ENCODE data around the gene ZDHHC8. TPM values are rescaled to one million over a fixed set of nuclear protein-coding genes. Genes with fewer than 3 reads are reported as not detected.
"Not testable (repeated sequence)": the region's sequence is repeated elsewhere in the genome, so short reads cannot be mapped to it uniquely, and the experiment has no call there.

The ZDHHC8 gene
- total and polyA plus RNA-seq, 10 of the 15 experiments (the other 5 are each of a cell fraction or from before 2014, with no cell fraction given): 0.03 to 46.3 (median 5.3) TPM

DNA sequence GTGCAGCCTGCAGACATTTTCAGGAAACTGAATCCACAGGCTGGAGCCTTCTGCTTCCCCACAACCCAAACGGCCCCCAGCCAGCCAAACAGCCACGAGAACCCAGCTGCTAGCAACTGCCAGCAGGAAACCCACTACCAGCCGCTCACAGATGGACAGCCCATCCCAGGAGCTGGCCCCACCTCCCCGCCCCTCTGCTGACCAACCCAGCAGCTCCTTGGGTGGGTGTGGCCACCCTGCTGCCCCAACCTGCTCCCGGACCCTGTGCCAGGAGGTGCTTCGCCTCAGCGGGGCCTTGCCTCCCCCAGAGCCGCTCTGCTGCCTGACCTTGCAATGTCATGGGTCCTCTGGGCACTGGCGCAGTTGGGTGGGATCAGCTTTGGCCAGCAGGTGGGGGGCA, 27.5 kb downstream of the ZDHHC8 start:
- Histone ChIP-seq H3K9ac (ENCODE audit: control insufficient read depth, insufficient read depth, low read length) (no peak overlapping the region), H3K9me3 (replicated peaks; ENCODE audit: control insufficient read depth, insufficient read depth, low read length) (no peaks in the 10 kb centered on the region), H3K4me2 (ENCODE audit: control insufficient read depth, insufficient read depth) (no peak overlapping the region), H3K4me3 (no peak overlapping the region), H3K4me1 (ENCODE audit: control insufficient read depth, insufficient read depth, low read length) (no peaks in the 10 kb centered on the region), H3K27ac (ENCODE audit: control insufficient read depth, insufficient read depth) (no peak overlapping the region), H3K27me3 (replicated peaks in 1 of 2; ENCODE audit: control insufficient read depth in 2 of 2, insufficient read depth in 2 of 2, low read length in 1 of 2) (peaks cover 1 to 2% of the 10 kb centered on the region in 2 experiments; a peak in 3 of 4 replicates), H3K36me3 (ENCODE audit: control insufficient read depth in 2 of 2, insufficient read depth in 2 of 2, low read length in 1 of 2) (no peaks in the 10 kb centered on the region), H4K20me1 (ENCODE audit: control insufficient read depth, insufficient read depth) (no peaks in the 10 kb centered on the region), H3K79me2 (ENCODE audit: control insufficient read depth, insufficient read depth, low read length) (no peaks in the 10 kb centered on the region), H2AFZ (ENCODE audit: control insufficient read depth, low read depth, low read length) (no peak overlapping the region)
- no TSS peak for BruUV-seq (replicated peaks)
- CTCF ChIA-PET: interaction anchor here (1.2 kb wide), 1 partner anchor 80 kb away, joined by 10 read pairs; no protein-coding TSS in a partner anchor
- RAD21 ChIA-PET (ENCODE audit: unreplicated experiment): interaction anchor here (0.8 to 1.3 kb wide), 2 partner anchors 80 to 110 kb away, joined by 3 to 4 read pairs; no protein-coding TSS in a partner anchor
- POLR2A ChIA-PET: no interaction called here
- TF ChIP-seq, protein P1, sequence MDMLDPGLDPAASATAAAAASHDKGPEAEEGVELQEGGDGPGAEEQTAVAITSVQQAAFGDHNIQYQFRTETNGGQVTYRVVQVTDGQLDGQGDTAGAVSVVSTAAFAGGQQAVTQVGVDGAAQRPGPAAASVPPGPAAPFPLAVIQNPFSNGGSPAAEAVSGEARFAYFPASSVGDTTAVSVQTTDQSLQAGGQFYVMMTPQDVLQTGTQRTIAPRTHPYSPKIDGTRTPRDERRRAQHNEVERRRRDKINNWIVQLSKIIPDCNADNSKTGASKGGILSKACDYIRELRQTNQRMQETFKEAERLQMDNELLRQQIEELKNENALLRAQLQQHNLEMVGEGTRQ (IDR thresholded peaks at IDR 0.05; ENCODE audit: borderline replicate concordance, low read depth, low read length): no peak
- TF ChIP-seq EP300 (IDR thresholded peaks at IDR 0.05; ENCODE audit: borderline replicate concordance in 1 of 2, control insufficient read depth in 1 of 2, low read depth in 2 of 2, low read length in 2 of 2): no peak
- no peak for TF ChIP-seq MEF2B (IDR thresholded peaks at IDR 0.05; ENCODE audit: partially characterized antibody, poor library complexity, severe bottlenecking)
- TF ChIP-seq, protein P2, sequence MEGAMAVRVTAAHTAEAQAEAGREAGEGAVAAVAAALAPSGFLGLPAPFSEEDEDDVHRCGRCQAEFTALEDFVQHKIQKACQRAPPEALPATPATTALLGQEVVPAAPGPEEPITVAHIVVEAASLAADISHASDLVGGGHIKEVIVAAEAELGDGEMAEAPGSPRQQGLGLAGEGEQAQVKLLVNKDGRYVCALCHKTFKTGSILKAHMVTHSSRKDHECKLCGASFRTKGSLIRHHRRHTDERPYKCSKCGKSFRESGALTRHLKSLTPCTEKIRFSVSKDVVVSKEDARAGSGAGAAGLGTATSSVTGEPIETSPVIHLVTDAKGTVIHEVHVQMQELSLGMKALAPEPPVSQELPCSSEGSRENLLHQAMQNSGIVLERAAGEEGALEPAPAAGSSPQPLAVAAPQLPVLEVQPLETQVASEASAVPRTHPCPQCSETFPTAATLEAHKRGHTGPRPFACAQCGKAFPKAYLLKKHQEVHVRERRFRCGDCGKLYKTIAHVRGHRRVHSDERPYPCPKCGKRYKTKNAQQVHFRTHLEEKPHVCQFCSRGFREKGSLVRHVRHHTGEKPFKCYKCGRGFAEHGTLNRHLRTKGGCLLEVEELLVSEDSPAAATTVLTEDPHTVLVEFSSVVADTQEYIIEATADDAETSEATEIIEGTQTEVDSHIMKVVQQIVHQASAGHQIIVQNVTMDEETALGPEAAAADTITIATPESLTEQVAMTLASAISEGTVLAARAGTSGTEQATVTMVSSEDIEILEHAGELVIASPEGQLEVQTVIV (IDR thresholded peaks at IDR 0.05; ENCODE audit: borderline replicate concordance, partially characterized antibody): no peak
- TF ChIP-seq, protein P3, sequence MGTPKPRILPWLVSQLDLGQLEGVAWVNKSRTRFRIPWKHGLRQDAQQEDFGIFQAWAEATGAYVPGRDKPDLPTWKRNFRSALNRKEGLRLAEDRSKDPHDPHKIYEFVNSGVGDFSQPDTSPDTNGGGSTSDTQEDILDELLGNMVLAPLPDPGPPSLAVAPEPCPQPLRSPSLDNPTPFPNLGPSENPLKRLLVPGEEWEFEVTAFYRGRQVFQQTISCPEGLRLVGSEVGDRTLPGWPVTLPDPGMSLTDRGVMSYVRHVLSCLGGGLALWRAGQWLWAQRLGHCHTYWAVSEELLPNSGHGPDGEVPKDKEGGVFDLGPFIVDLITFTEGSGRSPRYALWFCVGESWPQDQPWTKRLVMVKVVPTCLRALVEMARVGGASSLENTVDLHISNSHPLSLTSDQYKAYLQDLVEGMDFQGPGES (IDR thresholded peaks at IDR 0.05): no peak
- TF ChIP-seq FOXM1 (IDR thresholded peaks at IDR 0.05; ENCODE audit: low read depth, low read length): no peak
- TF ChIP-seq BACH1 (IDR thresholded peaks at IDR 0.05; ENCODE audit: borderline replicate concordance): no peak
- TF ChIP-seq PAX5 (IDR thresholded peaks at IDR 0.05; ENCODE audit: borderline replicate concordance, low read depth, low read length): no peak
- intact Hi-C loops (cut with micrococcal nuclease; ENCODE audit: unreplicated experiment): loop anchor here (5.0 kb wide), 4 partner anchors 78 to 338 kb away; partner anchors contain the start of genes KLHL22 and RTN4R
- in situ Hi-C loops (cut with MboI): loop anchor here (10.0 kb wide), 2 partner anchors 106 to 136 kb away; partner anchors contain the start of gene RTN4R
- DNase-seq (ENCODE audit: low read depth, low spot score) (no peak), FAIRE-seq (no peak), ATAC-seq (no peak)
- SMC1A ChIA-PET (ENCODE audit: uncharacterized antibody, unreplicated experiment): interaction anchor here (1.4 kb wide), 1 partner anchor 79 kb away, joined by 4 read pairs; no protein-coding TSS in a partner anchor
- WGBS (ENCODE audit: insufficient coverage, insufficient replicate concordance, low lambda C conversion rate, missing lambda C conversion rate): 1% methylated on average over 9 of the region's 9 CpGs

DNA sequence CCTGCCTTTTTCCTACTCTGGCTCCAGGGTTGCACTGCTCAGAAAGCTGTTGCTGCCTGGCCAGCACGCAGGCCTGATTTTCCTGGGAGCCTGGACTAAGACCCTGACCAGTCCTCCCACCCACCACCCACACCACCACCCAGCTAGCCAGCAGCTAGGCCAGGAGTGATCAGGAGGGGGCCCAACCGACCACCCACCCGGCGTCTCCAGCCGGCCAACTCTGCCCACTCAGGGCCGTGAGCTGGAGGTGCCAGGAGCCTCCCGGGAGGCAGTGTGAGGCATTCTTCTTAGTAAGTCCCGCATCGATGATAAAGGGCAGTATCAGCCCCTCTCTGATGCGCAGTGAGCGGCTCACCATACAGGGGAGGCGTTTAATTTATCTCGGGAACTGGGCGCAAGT, 27.9 kb downstream of the ZDHHC8 start:
- in situ Hi-C loops (cut with MboI) (loop anchor here (10.0 kb wide), 2 partner anchors 105 to 135 kb away; partner anchors contain the start of gene RTN4R), intact Hi-C loops (cut with micrococcal nuclease; ENCODE audit: unreplicated experiment) (loop anchor here (5.0 kb wide), 4 partner anchors 78 to 338 kb away; partner anchors contain the start of genes KLHL22 and RTN4R)
- POLR2A ChIA-PET; DNase-seq (ENCODE audit: low read depth, low spot score); H3K9ac ChIP-seq (ENCODE audit: control insufficient read depth, insufficient read depth, low read length); FAIRE-seq; H3K36me3 ChIP-seq (ENCODE audit: control insufficient read depth in 2 of 2, insufficient read depth in 2 of 2, low read length in 1 of 2); H3K27me3 ChIP-seq (replicated peaks in 1 of 2; ENCODE audit: control insufficient read depth in 2 of 2, insufficient read depth in 2 of 2, low read length in 1 of 2); ATAC-seq; H3K4me2 ChIP-seq (ENCODE audit: control insufficient read depth, insufficient read depth); H3K9me3 ChIP-seq (replicated peaks; ENCODE audit: control insufficient read depth, insufficient read depth, low read length); H2AFZ ChIP-seq (ENCODE audit: control insufficient read depth, low read depth, low read length); H3K27ac ChIP-seq (ENCODE audit: control insufficient read depth, insufficient read depth); H3K4me3 ChIP-seq; BruUV-seq (replicated peaks); H4K20me1 ChIP-seq (ENCODE audit: control insufficient read depth, insufficient read depth); H3K79me2 ChIP-seq (ENCODE audit: control insufficient read depth, insufficient read depth, low read length); H3K4me1 ChIP-seq (ENCODE audit: control insufficient read depth, insufficient read depth, low read length): not testable (repeated sequence)
- CTCF ChIA-PET: interaction anchor here (1.2 kb wide), 1 partner anchor 79 kb away, joined by 10 read pairs; no protein-coding TSS in a partner anchor
- SMC1A ChIA-PET (ENCODE audit: uncharacterized antibody, unreplicated experiment): interaction anchor here (1.4 kb wide), 1 partner anchor 78 kb away, joined by 4 read pairs; no protein-coding TSS in a partner anchor
- WGBS (ENCODE audit: insufficient coverage, insufficient replicate concordance, low lambda C conversion rate, missing lambda C conversion rate): 64% methylated on average over 9 of the region's 14 CpGs
- RAD21 ChIA-PET (ENCODE audit: unreplicated experiment): interaction anchor here (0.6 to 1.3 kb wide), 4 partner anchors 34 to 110 kb away, joined by 3 to 4 read pairs (median 3); no protein-coding TSS in a partner anchor

All from GM12878 (cell line).